Gastroesophageal sphincter (tissue), 3 donors: ENCODE results near the gene GSTM4.

Experiments
- CTCF ChIP-seq, 4 experiments: fragments of 200-600 bp in 2 of 4; fragments of 450-650 bp in 2 of 4; sonication (generic) in 1 of 4; IDR thresholded peaks; one replicate each; pipeline ENCODE4 v1.5.1; 2017 to 2019; ENCODE audit warnings: antibody characterized with exemption in 4 of 4, mild to moderate bottlenecking in 2 of 4, moderate library complexity in 2 of 4
- POLR2A ChIP-seq, 2 donors: fragments of 450-650 bp; IDR thresholded peaks; one replicate each; pipeline ENCODE4 v1.6.1; 2017; ENCODE audit warnings: antibody characterized with exemption in 2 of 2, mild to moderate bottlenecking in 2 of 2, moderate library complexity in 1 of 2

GRCh38 chr1:109667452-109668122, 11.7 kb downstream of the GSTM4 start, which contains the start of gene GSTM2:
- TF ChIP-seq POLR2A (IDR thresholded peaks at IDR 0.05) (peak in 1 of 2 donors; percentile 15), CTCF (IDR thresholded peaks at IDR 0.05) (no peak)
